PC-9 (cell line): ENCODE measurements around the gene ANKS1B. TPM values are rescaled to one million over a fixed set of nuclear protein-coding genes. Genes with fewer than 3 reads are reported as not detected.

ENCODE experiments used
- BruUV-seq: library from RNA; stranded (reverse); fragments of 400-500 nt; replicated peaks from 2 replicates; lab custom pipeline; 2021; lab: Mats Ljungman, UMichigan
- CTCF ChIA-PET: fragments of 300-600 bp; sonication (Branson Sonifier 250); formaldehyde crosslinking; loops from one replicate; lab custom pipeline; 2022; ENCODE audit warnings: antibody characterized with exemption; lab: Charles Lee
- POLR2A ChIA-PET: fragments of 300-600 bp; sonication (Branson Sonifier 250); formaldehyde crosslinking; loops from one replicate; lab custom pipeline; 2022; ENCODE audit warnings: antibody characterized with exemption; ENCODE audit not compliant: unreplicated experiment; lab: Charles Lee
- DNase-seq, 2 experiments: peaks; one replicate each; pipeline versions ENCODE4 v3.0.0 to v3.0.0-alpha.2; 2015 to 2022; ENCODE audit warnings: mixed read lengths in 1 of 2
- H2AFZ ChIP-seq: fragments of 200-600 bp; sonication (generic); 2 replicates; pipeline ENCODE4 v1.8.1; 2017; ENCODE audit warnings: antibody characterized with exemption
- H3F3A ChIP-seq: fragments of 200-600 bp; sonication (generic); 2 replicates; pipeline ENCODE4 v1.8.1; 2017; ENCODE audit warnings: antibody characterized with exemption, mild to moderate bottlenecking, low read depth; ENCODE audit not compliant: insufficient read depth
- H3K27ac ChIP-seq: fragments of 200-600 bp; sonication (generic); 2 replicates; pipeline ENCODE4 v1.6.1; 2016; ENCODE audit warnings: mixed run types
- H3K27me3 ChIP-seq: fragments of 200-600 bp; sonication (generic); 2 replicates; pipeline ENCODE4 v1.6.1; 2016; ENCODE audit warnings: low read depth, mixed run types; ENCODE audit not compliant: insufficient read depth
- H3K36me3 ChIP-seq: fragments of 200-600 bp; sonication (generic); 2 replicates; pipeline ENCODE4 v1.6.1; 2016; ENCODE audit warnings: low read depth, mixed run types
- H3K4me1 ChIP-seq: fragments of 200-600 bp; sonication (generic); replicated peaks from 2 replicates; pipeline ENCODE4 v1.6.1; 2016; ENCODE audit warnings: mixed run types; ENCODE audit not compliant: insufficient read depth
- H3K4me2 ChIP-seq: fragments of 200-600 bp; sonication (generic); 2 replicates; pipeline ENCODE4 v1.6.1; 2017; ENCODE audit warnings: mixed run types
- H3K4me3 ChIP-seq: fragments of 200-600 bp; sonication (generic); 2 replicates; pipeline ENCODE4 v1.6.1; 2016; ENCODE audit warnings: mixed run types
- H3K79me2 ChIP-seq: fragments of 200-600 bp; sonication (generic); 2 replicates; pipeline ENCODE4 v1.6.1; 2017; ENCODE audit warnings: low read depth, mixed run types
- H3K9me2 ChIP-seq: fragments of 200-600 bp; sonication (generic); 2 replicates; pipeline ENCODE4 v1.8.1; 2017; ENCODE audit warnings: mild to moderate bottlenecking; ENCODE audit not compliant: insufficient read depth
- H3K9me3 ChIP-seq: fragments of 200-600 bp; sonication (generic); 2 replicates; pipeline ENCODE4 v1.8.1; 2016; ENCODE audit warnings: low read depth; ENCODE audit not compliant: insufficient read depth
- H4K20me1 ChIP-seq: fragments of 200-600 bp; sonication (generic); 2 replicates; pipeline ENCODE4 v1.8.1; 2017; ENCODE audit not compliant: insufficient read depth
- EZH2 ChIP-seq: fragments of 200-600 bp; sonication (generic); IDR thresholded peaks from 2 replicates; pipeline ENCODE4 v1.8.0; 2017; ENCODE audit warnings: antibody characterized with exemption, low read depth
- intact Hi-C: fragments of 100-400 bp; cut with micrococcal nuclease; formaldehyde crosslinking; loops from one replicate; pipeline ENCODE4 v1.10.0; 2022; ENCODE audit not compliant: unreplicated experiment
- total RNA-seq: library from RNA; stranded (reverse); gene quantifications from 2 replicates; pipeline ENCODE4 v1.2.3, GENCODE V29; 2021
- TF ChIP-seq, protein P1 (sequence below): fragments of 200-600 bp; sonication (generic); conservative IDR thresholded peaks from 2 replicates; pipeline ENCODE4 v1.6.1; 2017; ENCODE audit warnings: mixed run types, antibody characterized with exemption, mild to moderate bottlenecking, moderate library complexity

The ANKS1B gene
- total RNA-seq, 1 experiment from 2014 or later = not detected

DNA sequence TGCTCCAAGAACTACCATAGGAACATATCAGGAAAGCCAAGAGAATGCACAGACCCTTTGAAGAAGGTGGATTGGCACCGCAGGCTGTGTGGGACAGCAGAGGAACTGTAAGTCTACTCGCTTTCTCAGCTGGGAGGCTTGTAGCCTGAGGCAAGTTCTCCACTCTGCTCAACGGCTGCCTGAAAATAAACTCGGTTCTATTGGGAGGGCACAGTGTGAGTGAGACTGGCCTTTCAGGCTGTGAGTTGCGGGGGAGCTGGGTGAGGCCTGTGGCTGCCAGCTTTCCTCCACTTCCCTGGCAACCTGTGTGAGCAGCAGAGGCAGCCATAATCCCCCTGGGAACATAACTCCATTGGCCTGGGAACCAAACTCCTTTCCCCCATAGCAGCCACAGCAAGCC is 132.1 kb downstream of the ANKS1B start:
- Histone ChIP-seq H2AFZ (no peak overlapping the region), H3K4me2 (no peak overlapping the region), H4K20me1 (no peaks in the 10 kb centered on the region), H3K9me2 (no peaks in the 10 kb centered on the region), H3K4me3 (no peak overlapping the region), H3K4me1 (no peaks in the 10 kb centered on the region), H3K36me3 (no peaks in the 10 kb centered on the region), H3F3A (no peaks in the 10 kb centered on the region), H3K27me3 (no peaks in the 10 kb centered on the region), H3K9me3 (no peaks in the 10 kb centered on the region), H3K79me2 (no peaks in the 10 kb centered on the region), H3K27ac (no peak overlapping the region)
- no peak for DNase-seq
- intact Hi-C loops = no loop called here
- no peak for TF ChIP-seq EZH2
- POLR2A ChIA-PET = no interaction called here
- CTCF ChIA-PET = no interaction called here
- no TSS peak for BruUV-seq

DNA sequence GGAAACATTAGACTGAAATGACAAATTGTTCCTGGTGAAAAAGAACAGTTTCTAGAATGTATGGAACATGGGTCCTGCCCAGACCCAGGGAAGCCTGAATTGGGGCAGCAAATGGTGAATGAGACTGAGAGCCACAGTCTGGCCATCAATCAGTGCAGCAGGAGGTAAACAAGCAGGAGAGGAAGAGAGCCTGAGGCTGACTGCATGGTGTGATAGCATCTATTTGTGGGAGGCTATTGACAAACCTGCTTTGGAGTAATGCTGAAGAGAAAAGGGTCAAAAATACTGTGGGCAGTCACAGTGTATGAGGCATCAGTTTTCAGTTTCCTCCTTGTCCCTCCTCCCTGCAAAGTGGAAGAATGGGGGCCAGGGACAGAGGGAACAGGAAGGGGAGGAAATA is 136.8 kb downstream of the ANKS1B start:
- Histone ChIP-seq H3K27me3 (no peaks in the 10 kb centered on the region), H3K9me3 (no peaks in the 10 kb centered on the region), H3K4me1 (no peaks in the 10 kb centered on the region), H3K4me3 (no peak overlapping the region), H3K27ac (no peak overlapping the region), H3K9me2 (no peaks in the 10 kb centered on the region), H2AFZ (no peak overlapping the region), H3K36me3 (no peaks in the 10 kb centered on the region), H4K20me1 (no peaks in the 10 kb centered on the region), H3F3A (no peaks in the 10 kb centered on the region), H3K79me2 (no peaks in the 10 kb centered on the region), H3K4me2 (no peak overlapping the region)
- intact Hi-C loops = no loop called here
- BruUV-seq = no TSS peak
- TF ChIP-seq EZH2 = no peak
- TF ChIP-seq, protein P1, sequence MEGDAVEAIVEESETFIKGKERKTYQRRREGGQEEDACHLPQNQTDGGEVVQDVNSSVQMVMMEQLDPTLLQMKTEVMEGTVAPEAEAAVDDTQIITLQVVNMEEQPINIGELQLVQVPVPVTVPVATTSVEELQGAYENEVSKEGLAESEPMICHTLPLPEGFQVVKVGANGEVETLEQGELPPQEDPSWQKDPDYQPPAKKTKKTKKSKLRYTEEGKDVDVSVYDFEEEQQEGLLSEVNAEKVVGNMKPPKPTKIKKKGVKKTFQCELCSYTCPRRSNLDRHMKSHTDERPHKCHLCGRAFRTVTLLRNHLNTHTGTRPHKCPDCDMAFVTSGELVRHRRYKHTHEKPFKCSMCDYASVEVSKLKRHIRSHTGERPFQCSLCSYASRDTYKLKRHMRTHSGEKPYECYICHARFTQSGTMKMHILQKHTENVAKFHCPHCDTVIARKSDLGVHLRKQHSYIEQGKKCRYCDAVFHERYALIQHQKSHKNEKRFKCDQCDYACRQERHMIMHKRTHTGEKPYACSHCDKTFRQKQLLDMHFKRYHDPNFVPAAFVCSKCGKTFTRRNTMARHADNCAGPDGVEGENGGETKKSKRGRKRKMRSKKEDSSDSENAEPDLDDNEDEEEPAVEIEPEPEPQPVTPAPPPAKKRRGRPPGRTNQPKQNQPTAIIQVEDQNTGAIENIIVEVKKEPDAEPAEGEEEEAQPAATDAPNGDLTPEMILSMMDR = no peak
- DNase-seq = no peak
- ChIA-PET CTCF (no interaction called here), POLR2A (no interaction called here)

DNA sequence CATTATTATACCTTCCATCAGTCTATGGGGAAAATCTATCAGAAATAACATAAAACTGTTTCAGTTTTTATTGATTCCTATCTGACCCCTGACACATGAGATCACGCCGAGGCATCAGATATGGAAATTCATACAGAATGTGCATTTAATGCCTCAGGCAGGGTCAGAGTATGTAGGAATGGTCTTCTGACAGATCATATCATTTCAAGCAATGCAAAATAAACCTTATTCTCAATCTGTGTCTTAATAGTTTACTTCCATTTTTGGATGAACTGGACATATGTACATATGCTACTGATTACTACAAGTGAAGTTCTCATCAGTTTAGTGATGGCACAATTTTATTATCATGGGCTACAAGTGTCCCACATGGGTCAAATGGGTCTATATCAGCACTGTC is 150.0 kb downstream of the ANKS1B start:
- Histone ChIP-seq H2AFZ (no peak overlapping the region), H3K4me1 (no peaks in the 10 kb centered on the region), H3F3A (no peaks in the 10 kb centered on the region), H3K9me2 (no peaks in the 10 kb centered on the region), H3K9me3 (no peaks in the 10 kb centered on the region), H3K27me3 (no peaks in the 10 kb centered on the region), H3K4me3 (no peak overlapping the region), H3K79me2 (no peaks in the 10 kb centered on the region), H3K4me2 (no peak overlapping the region), H3K36me3 (no peaks in the 10 kb centered on the region), H4K20me1 (no peaks in the 10 kb centered on the region; the same call in 1 of the 2 replicates), H3K27ac (no peak overlapping the region)
- CTCF ChIA-PET = no interaction called here
- no peak for DNase-seq
- intact Hi-C loops = no loop called here
- TF ChIP-seq, protein P1 = no peak
- no peak for TF ChIP-seq EZH2
- POLR2A ChIA-PET = no interaction called here
- BruUV-seq = no TSS peak

DNA sequence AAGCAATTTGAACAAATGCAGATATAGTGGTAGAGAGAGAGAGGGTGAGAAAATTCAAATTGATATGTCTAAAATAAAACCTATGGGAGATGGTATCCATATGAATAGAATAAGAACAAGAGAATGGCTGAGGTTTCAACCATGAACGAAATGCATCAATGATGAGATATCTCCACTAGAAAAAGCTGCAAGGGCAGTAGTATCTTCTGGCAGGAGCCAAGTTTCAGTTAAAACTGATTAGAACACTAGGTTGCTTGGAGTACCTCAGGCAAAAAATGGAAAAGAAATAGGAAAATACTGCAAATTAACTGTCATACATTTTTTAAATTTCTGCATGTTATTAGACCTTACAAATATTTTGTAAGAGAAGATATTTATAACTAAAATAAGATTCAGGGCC is 151.3 kb downstream of the ANKS1B start:
- no peak for TF ChIP-seq EZH2
- TF ChIP-seq, protein P1 = no peak
- intact Hi-C loops = no loop called here
- Histone ChIP-seq H3K9me3 (no peaks in the 10 kb centered on the region), H3K9me2 (no peaks in the 10 kb centered on the region), H3K4me2 (no peak overlapping the region), H3K4me3 (no peak overlapping the region), H3K27ac (no peak overlapping the region), H4K20me1 (no peaks in the 10 kb centered on the region; the same call in 1 of the 2 replicates), H3K27me3 (no peaks in the 10 kb centered on the region), H2AFZ (no peak overlapping the region), H3K4me1 (no peaks in the 10 kb centered on the region), H3K36me3 (no peaks in the 10 kb centered on the region), H3K79me2 (no peaks in the 10 kb centered on the region), H3F3A (no peaks in the 10 kb centered on the region)
- no peak for DNase-seq
- ChIA-PET POLR2A (no interaction called here), CTCF (no interaction called here)
- no TSS peak for BruUV-seq
